Effector memory CD8-positive, alpha-beta T cell (primary cell): Measurements from ENCODE around the gene IFNL1.
"Not testable (repeated sequence)": the region's sequence is repeated elsewhere in the genome, so short reads cannot be mapped to it uniquely, and the experiment has no call there.

Experiments
- ATAC-seq: fragments of 150-1000 bp; cut with Tn5 transposase; replicated peaks from 2 replicates; pipeline ENCODE4 v1.10.0; 2021; ENCODE audit warnings: mild to moderate bottlenecking, moderate library complexity
- DNase-seq, 3 experiments: peaks; one replicate each; pipeline ENCODE4 v3.0.0; 2021
- H3K27ac Mint-ChIP-seq, 2 donors: one replicate each; pipeline ENCODE4 v1.8.0; 2022; ENCODE audit warnings: mild to moderate bottlenecking in 2 of 2, mixed read lengths in 2 of 2, moderate library complexity in 2 of 2
- H3K27me3 Mint-ChIP-seq, 2 donors: one replicate each; pipeline ENCODE4 v1.8.0; 2022; ENCODE audit warnings: mixed read lengths in 2 of 2
- H3K36me3 Mint-ChIP-seq: one replicate; pipeline ENCODE4 v1.8.0; 2022; ENCODE audit warnings: mild to moderate bottlenecking, moderate library complexity, mixed read lengths; ENCODE audit not compliant: insufficient read depth
- H3K4me1 Mint-ChIP-seq, 2 donors: one replicate each; pipeline ENCODE4 v1.8.0; 2022; ENCODE audit warnings: low read depth in 2 of 2, mixed read lengths in 2 of 2
- H3K4me3 Mint-ChIP-seq, 2 donors: one replicate each; pipeline ENCODE4 v1.8.0; 2022; ENCODE audit warnings: mild to moderate bottlenecking in 2 of 2, mixed read lengths in 2 of 2, moderate library complexity in 2 of 2
- H3K9me3 Mint-ChIP-seq, 2 donors: one replicate each; pipeline ENCODE4 v1.8.0; 2022; ENCODE audit warnings: mixed read lengths in 2 of 2

IFNL1 gene

DNA sequence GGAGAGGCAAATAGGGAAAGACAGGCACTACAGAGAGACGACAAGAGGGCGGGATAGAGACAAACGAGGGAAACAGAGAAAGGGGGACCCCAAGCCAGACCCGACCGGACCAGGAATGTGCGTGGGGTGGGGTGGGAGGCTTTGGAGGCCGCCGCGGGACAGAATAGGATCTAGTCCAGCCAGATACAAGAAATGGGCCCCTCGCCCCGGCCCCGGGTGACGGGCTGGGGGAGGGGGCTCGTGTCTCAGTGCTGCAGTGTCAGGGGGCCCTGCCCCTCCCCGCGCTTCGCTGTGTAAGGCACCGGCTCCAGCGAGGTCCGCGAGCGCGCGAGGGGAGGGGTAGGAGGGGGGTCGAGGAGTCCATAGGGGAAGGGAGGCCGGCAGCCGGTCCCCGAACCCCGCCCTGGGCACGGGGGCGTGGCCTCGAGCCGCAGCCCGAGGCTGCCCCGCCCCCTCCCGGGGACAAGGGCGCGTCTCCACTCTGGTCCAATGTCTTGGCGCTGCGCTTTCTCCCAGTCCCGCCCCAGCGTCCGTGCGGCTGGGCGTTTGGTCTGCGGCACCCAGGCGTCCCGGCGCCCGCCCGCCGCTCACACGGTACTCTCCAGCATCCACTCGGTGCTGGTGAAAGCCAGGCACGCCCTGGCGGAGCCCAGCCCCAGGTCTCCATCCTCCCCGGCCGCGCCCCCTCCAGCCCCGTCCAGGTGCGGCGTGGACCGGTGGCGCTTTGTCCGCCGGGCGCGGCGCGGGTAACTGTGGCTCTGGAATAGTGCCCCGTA, 11.0 kb downstream of the IFNL1 start:
- H3K27ac Mint-ChIP-seq: no peak overlapping the region
- ATAC-seq: peak; percentile 46
- H3K4me3 Mint-ChIP-seq: peak overlapping the region in 1 of 2 donors; percentile 31
- no peaks in the 10 kb centered on the region for H3K27me3 Mint-ChIP-seq
- peaks cover 19 to 25% of the 10 kb centered on the region in 2 donors for H3K4me1 Mint-ChIP-seq
- DNase-seq: no peak
- H3K9me3 Mint-ChIP-seq: no peaks in the 10 kb centered on the region
- peaks cover 20% of the 10 kb centered on the region for H3K36me3 Mint-ChIP-seq

DNA sequence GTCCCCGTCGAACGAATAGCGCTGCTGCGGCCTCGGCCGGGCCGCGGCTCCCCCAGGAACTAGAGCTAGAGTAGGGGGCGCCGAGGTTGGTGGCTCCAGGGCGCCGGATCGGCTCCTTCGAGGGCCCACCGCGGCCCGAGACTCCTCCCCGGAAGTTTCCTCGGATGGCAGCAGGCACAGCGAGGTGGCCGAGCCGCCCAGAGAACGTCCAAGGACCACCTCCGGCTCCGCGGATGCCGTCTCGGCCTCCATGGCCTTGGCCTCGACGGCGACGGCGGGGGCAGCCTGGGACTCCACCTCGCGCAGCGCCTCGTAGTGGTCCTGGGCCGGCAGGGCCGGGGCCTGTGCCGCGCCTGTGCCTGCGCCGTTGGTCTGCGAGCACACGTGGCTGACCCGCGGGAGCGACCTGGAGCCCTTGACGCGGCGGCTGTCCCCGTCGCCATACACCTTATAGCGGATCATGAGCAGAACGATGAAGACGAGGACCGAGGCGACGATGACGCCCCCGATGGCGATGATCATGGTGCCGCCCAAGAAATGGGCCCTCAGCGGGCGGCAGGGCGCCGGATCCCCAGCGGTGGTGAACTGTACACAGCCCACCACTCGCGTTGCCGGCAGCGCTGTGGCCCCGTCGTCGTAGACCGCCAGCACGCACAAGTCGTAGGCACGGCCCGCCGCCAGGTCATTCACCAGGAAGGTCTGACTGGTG, 11.8 kb downstream of the IFNL1 start:
- Mint-ChIP-seq H3K4me3 (no peak overlapping the region), H3K36me3 (peaks cover 25% of the 10 kb centered on the region), H3K27me3 (no peaks in the 10 kb centered on the region), H3K4me1 (peaks cover 21 to 26% of the 10 kb centered on the region in 2 donors), H3K9me3 (no peaks in the 10 kb centered on the region), H3K27ac (no peak overlapping the region)
- ATAC-seq (peak; percentile 74), DNase-seq (no peak)

GRCh38 chr19:39308531-39309304, 12.5 kb downstream of the IFNL1 start:
- Mint-ChIP-seq H3K27me3 (no peaks in the 10 kb centered on the region), H3K9me3 (no peaks in the 10 kb centered on the region), H3K36me3 (peaks cover 31% of the 10 kb centered on the region), H3K4me3 (peak overlapping the region in 1 of 2 donors; percentile 52), H3K4me1 (peaks cover 25 to 26% of the 10 kb centered on the region in 2 donors), H3K27ac (no peak overlapping the region)
- ATAC-seq: no peak
- no peak for DNase-seq

- H3K27me3 Mint-ChIP-seq, H3K27ac Mint-ChIP-seq, H3K9me3 Mint-ChIP-seq, ATAC-seq, DNase-seq: not testable (repeated sequence)
- peaks cover 25 to 26% of the 10 kb centered on the region in 2 donors for H3K4me1 Mint-ChIP-seq
- peak overlapping the region in 1 of 2 donors; percentile 52 for H3K4me3 Mint-ChIP-seq
- H3K36me3 Mint-ChIP-seq: peaks cover 31% of the 10 kb centered on the region
These were observed 13.1 kb downstream of the IFNL1 start for GRCh38 chr19:39309305-39309670.

- Mint-ChIP-seq H3K27me3 (no peaks in the 10 kb centered on the region), H3K4me3 (no peak overlapping the region), H3K27ac (peak overlapping the region; percentile 51 to 86), H3K36me3 (peaks cover 31% of the 10 kb centered on the region), H3K9me3 (no peaks in the 10 kb centered on the region), H3K4me1 (peaks cover 24 to 25% of the 10 kb centered on the region in 2 donors)
- DNase-seq (no peak), ATAC-seq (no peak)
These were observed 14.5 kb downstream of the IFNL1 start for GRCh38 chr19:39310558-39311311.

DNA sequence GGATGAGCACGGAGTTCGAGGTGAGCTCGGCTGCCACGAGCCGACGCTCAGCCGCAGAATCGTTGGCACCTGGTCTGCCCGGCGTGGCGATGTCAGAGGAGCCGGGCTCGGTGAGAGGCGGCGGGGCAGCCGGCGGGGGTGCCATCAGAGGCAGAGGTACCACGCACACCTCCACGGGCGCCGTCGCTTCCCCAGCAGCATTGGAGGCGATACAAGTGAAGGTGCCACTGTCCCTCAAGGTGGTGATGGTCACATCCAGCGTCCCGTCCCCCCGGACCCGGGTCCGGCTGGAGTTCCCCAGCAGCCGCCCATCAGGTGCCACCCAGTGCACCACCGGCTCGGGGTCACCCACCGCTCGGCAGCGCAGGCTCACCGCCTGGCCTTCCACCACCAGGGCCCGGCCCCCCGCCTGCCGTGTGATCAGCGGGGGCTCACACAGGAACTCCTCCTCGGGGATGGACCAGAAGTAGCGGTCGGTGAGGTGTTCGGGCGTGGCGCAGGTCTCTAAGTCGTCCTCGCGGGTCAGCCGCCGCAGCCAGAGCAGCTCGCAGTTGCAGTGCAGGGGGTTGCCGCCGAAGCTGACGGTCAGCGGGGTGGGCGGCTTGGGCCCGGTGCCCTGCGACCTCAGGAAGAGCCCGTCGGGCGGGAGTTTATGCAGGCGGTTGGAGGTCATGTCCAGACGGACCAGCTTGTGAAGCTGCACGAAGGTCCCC, 18.0 kb downstream of the IFNL1 start:
- H3K36me3 Mint-ChIP-seq: peaks cover 31% of the 10 kb centered on the region
- ATAC-seq (no peak), DNase-seq (no peak)
- peaks cover 24 to 32% of the 10 kb centered on the region in 2 donors for H3K4me1 Mint-ChIP-seq
- no peaks in the 10 kb centered on the region for H3K9me3 Mint-ChIP-seq
- H3K27ac Mint-ChIP-seq: no peak overlapping the region
- H3K4me3 Mint-ChIP-seq: no peak overlapping the region
- no peaks in the 10 kb centered on the region for H3K27me3 Mint-ChIP-seq

DNA sequence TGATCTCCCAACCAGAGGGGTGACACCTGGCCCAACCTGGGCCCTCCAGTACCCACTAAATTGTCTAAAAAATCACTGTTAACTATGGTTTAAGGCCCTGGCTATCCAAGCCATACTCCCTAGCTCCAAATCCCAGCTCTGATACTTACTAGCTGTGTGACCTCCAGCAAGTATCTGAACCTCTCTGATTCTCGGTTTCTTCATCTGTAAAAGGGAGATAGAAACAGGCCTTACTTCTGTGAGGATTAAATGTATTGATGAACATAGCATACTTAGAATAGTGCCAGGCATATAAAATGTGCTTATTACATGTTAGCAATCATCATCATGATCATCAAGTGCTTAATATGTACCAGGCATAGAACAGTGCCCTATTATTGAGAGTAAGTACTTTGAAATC, 19.7 kb downstream of the IFNL1 start:
- ATAC-seq: no peak
- peaks cover 20 to 32% of the 10 kb centered on the region in 2 donors for H3K4me1 Mint-ChIP-seq
- H3K9me3 Mint-ChIP-seq: no peaks in the 10 kb centered on the region
- no peak for DNase-seq
- H3K36me3 Mint-ChIP-seq: peaks cover 26% of the 10 kb centered on the region
- no peak overlapping the region for H3K27ac Mint-ChIP-seq
- no peaks in the 10 kb centered on the region for H3K27me3 Mint-ChIP-seq
- no peak overlapping the region for H3K4me3 Mint-ChIP-seq

DNA sequence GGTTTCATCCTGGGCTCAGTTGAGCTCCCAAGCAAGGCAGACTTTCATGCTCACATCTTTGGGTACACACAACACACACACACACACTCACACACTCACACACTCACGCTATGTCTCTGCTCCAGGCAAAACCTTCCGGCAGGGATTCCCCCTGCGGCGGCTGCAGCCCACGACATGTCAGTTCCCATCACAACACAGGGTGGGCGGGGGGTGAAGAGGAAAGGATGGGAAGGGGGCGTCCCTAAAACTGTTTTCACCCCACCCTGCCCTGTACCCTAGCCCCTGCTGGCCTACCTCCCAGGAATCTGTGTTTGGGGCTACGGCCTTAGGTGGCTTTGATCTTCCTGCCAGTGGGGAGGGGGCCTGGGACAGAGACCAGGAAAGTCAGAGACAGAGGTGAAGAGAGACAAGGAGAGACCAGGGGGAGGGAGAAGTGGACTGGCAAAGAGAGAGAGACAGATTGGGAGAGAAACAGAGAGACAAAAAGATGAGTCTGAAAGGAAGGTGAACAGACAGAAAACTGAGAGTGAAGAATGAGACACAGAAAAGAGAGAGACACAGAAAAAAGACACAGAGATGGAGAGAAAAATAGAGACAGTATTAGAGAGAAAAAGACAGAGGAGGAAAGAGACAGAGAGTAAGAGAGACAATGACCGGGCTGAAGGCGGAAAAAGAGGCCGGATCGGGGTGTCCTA, 20.6 kb downstream of the IFNL1 start:
- no peak for DNase-seq
- Mint-ChIP-seq H3K27ac (peak overlapping the region; percentile 5 to 12), H3K4me3 (no peak overlapping the region), H3K9me3 (no peaks in the 10 kb centered on the region), H3K36me3 (peaks cover 19% of the 10 kb centered on the region), H3K4me1 (peaks cover 23 to 37% of the 10 kb centered on the region in 2 donors), H3K27me3 (no peaks in the 10 kb centered on the region)
- ATAC-seq: no peak

GRCh38 chr19:39317476-39317875, 21.3 kb downstream of the IFNL1 start:
- Mint-ChIP-seq H3K27ac (no peak overlapping the region), H3K9me3 (no peaks in the 10 kb centered on the region), H3K36me3 (peaks cover 13% of the 10 kb centered on the region), H3K27me3 (no peaks in the 10 kb centered on the region), H3K4me3 (no peak overlapping the region), H3K4me1 (peaks cover 27 to 43% of the 10 kb centered on the region in 2 donors)
- ATAC-seq (no peak), DNase-seq (no peak)

DNA sequence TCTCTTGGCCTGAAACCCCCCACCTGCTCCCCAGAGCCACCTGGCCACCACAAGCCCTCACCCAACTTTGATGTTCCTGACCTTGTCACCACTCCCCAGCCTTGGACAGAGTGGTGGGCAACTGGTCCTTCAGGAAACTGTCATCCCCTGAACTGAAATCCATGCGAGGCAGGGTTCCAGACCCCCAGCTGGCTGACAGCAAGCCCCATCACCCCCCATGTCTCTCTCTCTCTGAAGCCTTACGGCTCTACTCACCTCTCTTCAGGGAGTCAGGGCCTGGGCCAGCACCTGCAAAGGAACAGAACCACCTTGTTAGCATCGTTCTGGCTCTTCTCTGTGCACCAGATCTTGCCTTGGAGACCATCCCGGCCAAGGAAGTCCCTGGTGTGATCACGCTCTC, 21.9 kb downstream of the IFNL1 start:
- Mint-ChIP-seq H3K27me3 (no peaks in the 10 kb centered on the region), H3K4me1 (peaks cover 29 to 43% of the 10 kb centered on the region in 2 donors), H3K9me3 (no peaks in the 10 kb centered on the region), H3K36me3 (peaks cover 14% of the 10 kb centered on the region), H3K27ac (no peak overlapping the region), H3K4me3 (no peak overlapping the region)
- ATAC-seq (no peak), DNase-seq (no peak)

DNA sequence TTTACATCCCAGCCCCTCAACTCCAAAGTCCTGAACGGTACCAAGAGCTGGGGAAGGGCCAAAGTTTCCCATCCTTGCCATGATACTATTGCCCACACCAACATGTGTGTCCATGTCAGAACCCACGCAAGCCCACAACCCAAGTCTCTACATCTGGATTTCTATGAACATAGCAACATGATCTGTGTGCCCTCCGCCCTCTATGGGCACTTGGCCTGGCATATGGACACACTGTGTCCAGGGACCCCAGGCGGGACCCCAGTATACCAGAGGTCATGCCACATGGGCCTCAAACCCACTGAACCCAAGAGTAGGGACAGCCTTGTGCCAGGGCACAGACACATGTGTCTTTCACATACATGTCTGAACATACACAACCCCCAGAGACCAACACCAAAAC, 22.5 kb downstream of the IFNL1 start:
- H3K9me3 Mint-ChIP-seq: no peaks in the 10 kb centered on the region

More for the DNA sequence above, 22.5 kb downstream of the IFNL1 start:
- peak overlapping the region; percentile 73 to 77 for H3K4me3 Mint-ChIP-seq
- no peaks in the 10 kb centered on the region for H3K27me3 Mint-ChIP-seq
- ATAC-seq: no peak
- H3K27ac Mint-ChIP-seq: peak overlapping the region; percentile 10 to 47
- peaks cover 9% of the 10 kb centered on the region for H3K36me3 Mint-ChIP-seq
- DNase-seq: no peak
- H3K4me1 Mint-ChIP-seq: peaks cover 29 to 39% of the 10 kb centered on the region in 2 donors
